Measurements from ENCODE around the gene SLC29A3. TPM values are rescaled to one million over a fixed set of nuclear protein-coding genes. Genes with fewer than 3 reads are reported as not detected.

Gene SLC29A3
- total and polyA plus RNA-seq, 2 donors (not counting 1 experiment from before 2014, with no cell fraction given): 0.90 to 2.3 TPM

DNA sequence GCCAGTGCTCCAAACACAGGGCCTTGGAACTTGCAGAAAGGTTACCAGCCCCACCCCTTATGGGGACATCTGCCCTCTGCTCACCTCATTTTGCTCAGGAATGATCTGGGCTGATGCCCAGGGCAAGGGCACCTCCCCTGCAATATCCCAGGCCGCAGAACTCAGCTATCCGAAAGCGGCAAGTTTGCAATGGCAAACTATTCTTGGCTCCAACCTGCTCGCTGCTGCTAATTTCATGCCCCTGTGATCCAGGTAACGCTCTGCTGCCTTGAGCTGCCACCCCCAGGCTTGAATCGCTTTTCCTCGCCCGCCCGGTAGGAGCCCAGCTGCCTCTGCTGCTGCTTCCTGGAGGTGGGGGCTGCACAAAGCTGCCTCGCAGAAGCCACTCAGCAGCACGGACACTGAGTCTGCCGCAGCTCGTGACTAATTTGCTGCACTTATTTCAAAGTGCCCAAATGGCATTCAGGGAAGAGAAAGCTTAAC is 18.2 kb downstream of the SLC29A3 start:
- H3K4me2 ChIP-seq (ENCODE audit: extremely low read depth, insufficient read depth, low read length): no peak overlapping the region
- H3K4me3 ChIP-seq (replicated peaks in 1 of 4; ENCODE audit: control extremely low read depth in 1 of 4, insufficient read depth in 1 of 4, low read depth in 3 of 4, low read length in 4 of 4): no peak overlapping the region
- H3K27me3 ChIP-seq (ENCODE audit: control insufficient read depth, insufficient read depth, low read length): no peaks in the 10 kb centered on the region
- TF ChIP-seq EZH2 (IDR thresholded peaks at IDR 0.05; ENCODE audit: low read length, missing control alignments): no peak
- TF ChIP-seq, protein P1, sequence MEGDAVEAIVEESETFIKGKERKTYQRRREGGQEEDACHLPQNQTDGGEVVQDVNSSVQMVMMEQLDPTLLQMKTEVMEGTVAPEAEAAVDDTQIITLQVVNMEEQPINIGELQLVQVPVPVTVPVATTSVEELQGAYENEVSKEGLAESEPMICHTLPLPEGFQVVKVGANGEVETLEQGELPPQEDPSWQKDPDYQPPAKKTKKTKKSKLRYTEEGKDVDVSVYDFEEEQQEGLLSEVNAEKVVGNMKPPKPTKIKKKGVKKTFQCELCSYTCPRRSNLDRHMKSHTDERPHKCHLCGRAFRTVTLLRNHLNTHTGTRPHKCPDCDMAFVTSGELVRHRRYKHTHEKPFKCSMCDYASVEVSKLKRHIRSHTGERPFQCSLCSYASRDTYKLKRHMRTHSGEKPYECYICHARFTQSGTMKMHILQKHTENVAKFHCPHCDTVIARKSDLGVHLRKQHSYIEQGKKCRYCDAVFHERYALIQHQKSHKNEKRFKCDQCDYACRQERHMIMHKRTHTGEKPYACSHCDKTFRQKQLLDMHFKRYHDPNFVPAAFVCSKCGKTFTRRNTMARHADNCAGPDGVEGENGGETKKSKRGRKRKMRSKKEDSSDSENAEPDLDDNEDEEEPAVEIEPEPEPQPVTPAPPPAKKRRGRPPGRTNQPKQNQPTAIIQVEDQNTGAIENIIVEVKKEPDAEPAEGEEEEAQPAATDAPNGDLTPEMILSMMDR (conservative IDR thresholded peaks at IDR 0.05 in 1 of 2, IDR thresholded peaks at IDR 0.05 in 1 of 2; ENCODE audit: low read depth in 1 of 2, low read length in 2 of 2): no peak
- H3K9me3 ChIP-seq (ENCODE audit: control insufficient read depth, insufficient read depth, low read depth, low read length): no peaks in the 10 kb centered on the region
- H3K36me3 ChIP-seq (ENCODE audit: control insufficient read depth, insufficient read depth, low read length): no peaks in the 10 kb centered on the region
- no peaks in the 10 kb centered on the region for H3K79me2 ChIP-seq (ENCODE audit: control insufficient read depth, insufficient read depth, low read length)
- H3K4me1 ChIP-seq (ENCODE audit: control insufficient read depth, extremely low read depth, insufficient read depth, low read length): no peaks in the 10 kb centered on the region
- H3K9ac ChIP-seq (ENCODE audit: insufficient read depth, low read length): no peak overlapping the region
- H4K20me1 ChIP-seq (ENCODE audit: control insufficient read depth, extremely low read depth, insufficient read depth, low read length): no peaks in the 10 kb centered on the region
- no peak for DNase-seq (ENCODE audit: low read depth in 2 of 2)
- H2AFZ ChIP-seq (ENCODE audit: low read length): no peak overlapping the region
- H3K27ac ChIP-seq (ENCODE audit: insufficient read depth, low read length): no peak overlapping the region

DNA sequence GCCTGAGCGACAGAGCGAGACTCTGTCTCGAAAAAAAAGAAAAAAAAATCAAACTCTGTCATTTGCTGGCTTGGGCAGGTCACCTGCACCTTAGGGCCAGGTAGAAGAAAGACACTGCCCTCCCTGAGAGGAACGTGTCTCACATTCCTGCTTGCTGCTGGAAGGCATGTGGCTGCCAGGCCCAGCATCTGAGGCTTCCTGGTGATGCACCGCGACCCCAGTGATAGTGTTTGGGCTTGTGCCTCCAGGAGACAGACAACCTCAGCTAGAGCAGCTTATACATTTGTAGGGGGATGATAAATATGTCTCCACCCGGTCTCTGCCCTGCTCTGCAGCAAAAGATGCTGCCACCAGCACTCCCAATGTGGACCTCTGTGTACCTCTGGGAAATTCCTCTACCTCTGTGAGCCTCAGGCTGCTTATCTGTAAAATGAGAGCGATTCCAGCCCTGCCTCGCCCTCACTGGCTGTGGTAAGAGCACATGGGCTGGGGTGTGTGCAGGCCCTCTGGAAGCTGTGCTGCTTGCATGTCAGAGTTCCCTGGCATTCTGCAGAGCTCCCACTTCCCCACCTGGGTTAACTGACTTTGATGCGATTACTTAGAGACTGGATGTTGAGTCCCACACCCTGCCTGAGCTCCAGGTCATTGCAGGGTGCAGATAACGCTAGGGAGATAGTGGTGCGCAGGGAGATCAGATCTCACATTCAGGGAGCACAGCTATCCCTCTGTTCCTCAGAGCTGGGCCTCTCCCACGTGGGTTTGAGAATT is 19.9 kb downstream of the SLC29A3 start:
- no peak overlapping the region for H2AFZ ChIP-seq (ENCODE audit: low read length)
- no peaks in the 10 kb centered on the region for H3K9me3 ChIP-seq (ENCODE audit: control insufficient read depth, insufficient read depth, low read depth, low read length)
- DNase-seq (ENCODE audit: low read depth in 2 of 2): no peak
- H4K20me1 ChIP-seq (ENCODE audit: control insufficient read depth, extremely low read depth, insufficient read depth, low read length): no peaks in the 10 kb centered on the region
- no peak for TF ChIP-seq EZH2 (IDR thresholded peaks at IDR 0.05; ENCODE audit: low read length, missing control alignments)
- TF ChIP-seq, protein P1 (conservative IDR thresholded peaks at IDR 0.05 in 1 of 2, IDR thresholded peaks at IDR 0.05 in 1 of 2; ENCODE audit: low read depth in 1 of 2, low read length in 2 of 2): no peak
- no peak overlapping the region for H3K9ac ChIP-seq (ENCODE audit: insufficient read depth, low read length)
- no peaks in the 10 kb centered on the region for H3K27me3 ChIP-seq (ENCODE audit: control insufficient read depth, insufficient read depth, low read length)
- no peaks in the 10 kb centered on the region for H3K79me2 ChIP-seq (ENCODE audit: control insufficient read depth, insufficient read depth, low read length)
- no peak overlapping the region for H3K4me2 ChIP-seq (ENCODE audit: extremely low read depth, insufficient read depth, low read length)
- no peaks in the 10 kb centered on the region for H3K36me3 ChIP-seq (ENCODE audit: control insufficient read depth, insufficient read depth, low read length)
- H3K27ac ChIP-seq (ENCODE audit: insufficient read depth, low read length): no peak overlapping the region
- no peaks in the 10 kb centered on the region for H3K4me1 ChIP-seq (ENCODE audit: control insufficient read depth, extremely low read depth, insufficient read depth, low read length)
- H3K4me3 ChIP-seq (replicated peaks in 1 of 4; ENCODE audit: control extremely low read depth in 1 of 4, insufficient read depth in 1 of 4, low read depth in 3 of 4, low read length in 4 of 4): no peak overlapping the region

DNA sequence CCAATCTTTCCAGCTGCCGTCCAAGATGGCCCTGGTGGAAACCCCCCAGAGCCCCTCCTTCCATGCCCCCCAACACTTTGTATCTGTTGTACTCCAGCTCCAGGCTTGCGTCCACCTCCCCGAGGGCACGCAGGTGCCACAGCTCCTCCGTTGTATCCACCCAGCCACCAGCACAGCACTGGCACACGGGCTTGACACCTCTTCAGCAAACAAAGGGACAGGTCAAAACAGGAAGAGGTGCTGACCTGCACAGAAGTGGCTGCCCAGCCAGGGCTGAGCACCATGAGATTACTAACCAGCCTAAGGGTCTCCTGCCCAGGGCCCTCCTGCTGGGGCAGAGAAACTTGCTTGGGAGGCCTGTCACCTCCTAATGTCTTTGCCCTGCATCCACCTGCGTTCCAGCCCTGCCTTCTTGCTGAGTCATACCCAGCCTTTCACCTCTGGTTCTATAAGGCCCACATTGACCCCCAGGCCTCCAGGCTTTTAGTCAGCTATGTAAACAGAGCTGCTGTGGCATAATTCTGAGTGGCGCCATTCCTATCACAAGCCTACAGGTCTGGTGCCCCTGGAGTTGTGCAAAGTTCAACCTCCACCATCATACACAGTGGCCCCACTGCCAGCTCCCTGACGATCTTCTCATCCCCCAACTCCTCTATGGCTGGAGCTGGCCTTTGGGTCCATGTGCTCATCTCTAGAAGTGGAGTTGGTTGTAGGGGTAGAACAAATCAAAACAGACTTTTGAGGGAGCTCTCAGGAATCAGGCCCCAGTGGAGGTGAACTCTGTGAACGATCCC is 20.9 kb downstream of the SLC29A3 start:
- no peak overlapping the region for H2AFZ ChIP-seq (ENCODE audit: low read length)
- H3K4me2 ChIP-seq (ENCODE audit: extremely low read depth, insufficient read depth, low read length): no peak overlapping the region
- no peaks in the 10 kb centered on the region for H4K20me1 ChIP-seq (ENCODE audit: control insufficient read depth, extremely low read depth, insufficient read depth, low read length)
- DNase-seq (ENCODE audit: low read depth in 2 of 2): no peak
- TF ChIP-seq EZH2 (IDR thresholded peaks at IDR 0.05; ENCODE audit: low read length, missing control alignments): no peak
- TF ChIP-seq, protein P1 (conservative IDR thresholded peaks at IDR 0.05 in 1 of 2, IDR thresholded peaks at IDR 0.05 in 1 of 2; ENCODE audit: low read depth in 1 of 2, low read length in 2 of 2): no peak
- no peak overlapping the region for H3K27ac ChIP-seq (ENCODE audit: insufficient read depth, low read length)
- no peaks in the 10 kb centered on the region for H3K4me1 ChIP-seq (ENCODE audit: control insufficient read depth, extremely low read depth, insufficient read depth, low read length)
- H3K36me3 ChIP-seq (ENCODE audit: control insufficient read depth, insufficient read depth, low read length): no peaks in the 10 kb centered on the region
- H3K9me3 ChIP-seq (ENCODE audit: control insufficient read depth, insufficient read depth, low read depth, low read length): no peaks in the 10 kb centered on the region
- no peak overlapping the region for H3K4me3 ChIP-seq (replicated peaks in 1 of 4; ENCODE audit: control extremely low read depth in 1 of 4, insufficient read depth in 1 of 4, low read depth in 3 of 4, low read length in 4 of 4)
- H3K9ac ChIP-seq (ENCODE audit: insufficient read depth, low read length): no peak overlapping the region
- H3K79me2 ChIP-seq (ENCODE audit: control insufficient read depth, insufficient read depth, low read length): no peaks in the 10 kb centered on the region
- peaks cover 3% of the 10 kb centered on the region for H3K27me3 ChIP-seq (ENCODE audit: control insufficient read depth, insufficient read depth, low read length)
